ENCODE data around the gene LEF1. TPM values are rescaled to one million over a fixed set of nuclear protein-coding genes. Genes with fewer than 3 reads are reported as not detected.
A peak's percentile ranks its signal among the peaks of the same experiment; 100 is the strongest.

Gene LEF1
- total RNA-seq, 1 donor from 2014 or later: 1.1 TPM

DNA sequence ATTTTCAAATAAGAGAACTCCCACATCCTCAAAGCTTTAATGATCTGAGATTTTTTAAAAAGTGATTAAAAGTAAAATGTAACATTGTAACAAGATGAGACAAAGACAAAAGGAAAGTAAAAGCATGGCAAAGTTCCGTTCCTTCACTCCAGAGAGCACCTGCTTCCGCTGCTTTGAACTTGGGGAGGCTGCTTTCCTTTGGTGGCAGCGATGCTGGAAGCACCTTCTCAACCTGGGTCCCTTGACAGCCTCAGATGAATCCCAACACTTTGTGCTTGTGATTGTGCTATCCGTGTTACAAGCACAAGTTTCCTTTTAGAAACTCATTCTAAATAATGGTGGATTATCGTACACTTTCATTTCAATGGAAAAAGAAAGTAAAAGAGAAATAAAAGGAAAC, 119.3 kb downstream of the LEF1 start:
- no peak overlapping the region for H3K27ac Mint-ChIP-seq
- no peaks in the 10 kb centered on the region for H3K9me3 Mint-ChIP-seq
- intact Hi-C loops (cut with micrococcal nuclease): no loop called here
- TF ChIP-seq, protein P1, sequence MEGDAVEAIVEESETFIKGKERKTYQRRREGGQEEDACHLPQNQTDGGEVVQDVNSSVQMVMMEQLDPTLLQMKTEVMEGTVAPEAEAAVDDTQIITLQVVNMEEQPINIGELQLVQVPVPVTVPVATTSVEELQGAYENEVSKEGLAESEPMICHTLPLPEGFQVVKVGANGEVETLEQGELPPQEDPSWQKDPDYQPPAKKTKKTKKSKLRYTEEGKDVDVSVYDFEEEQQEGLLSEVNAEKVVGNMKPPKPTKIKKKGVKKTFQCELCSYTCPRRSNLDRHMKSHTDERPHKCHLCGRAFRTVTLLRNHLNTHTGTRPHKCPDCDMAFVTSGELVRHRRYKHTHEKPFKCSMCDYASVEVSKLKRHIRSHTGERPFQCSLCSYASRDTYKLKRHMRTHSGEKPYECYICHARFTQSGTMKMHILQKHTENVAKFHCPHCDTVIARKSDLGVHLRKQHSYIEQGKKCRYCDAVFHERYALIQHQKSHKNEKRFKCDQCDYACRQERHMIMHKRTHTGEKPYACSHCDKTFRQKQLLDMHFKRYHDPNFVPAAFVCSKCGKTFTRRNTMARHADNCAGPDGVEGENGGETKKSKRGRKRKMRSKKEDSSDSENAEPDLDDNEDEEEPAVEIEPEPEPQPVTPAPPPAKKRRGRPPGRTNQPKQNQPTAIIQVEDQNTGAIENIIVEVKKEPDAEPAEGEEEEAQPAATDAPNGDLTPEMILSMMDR (IDR thresholded peaks at IDR 0.05): no peak
- ChIA-PET CTCF (interaction anchor here (0.8 kb wide), 1 partner anchor 30 kb away, joined by 3 read pairs; no protein-coding TSS in a partner anchor), POLR2A (no interaction called here)
- H3K36me3 Mint-ChIP-seq (ENCODE audit: low read depth): no peaks in the 10 kb centered on the region
- DNase-seq (no peak), ATAC-seq (ENCODE audit: low read depth) (no peak)
- H3K4me1 Mint-ChIP-seq: no peaks in the 10 kb centered on the region
- H3K27me3 Mint-ChIP-seq: no peaks in the 10 kb centered on the region
- H3K4me3 Mint-ChIP-seq: peak overlapping the region; percentile 63

DNA sequence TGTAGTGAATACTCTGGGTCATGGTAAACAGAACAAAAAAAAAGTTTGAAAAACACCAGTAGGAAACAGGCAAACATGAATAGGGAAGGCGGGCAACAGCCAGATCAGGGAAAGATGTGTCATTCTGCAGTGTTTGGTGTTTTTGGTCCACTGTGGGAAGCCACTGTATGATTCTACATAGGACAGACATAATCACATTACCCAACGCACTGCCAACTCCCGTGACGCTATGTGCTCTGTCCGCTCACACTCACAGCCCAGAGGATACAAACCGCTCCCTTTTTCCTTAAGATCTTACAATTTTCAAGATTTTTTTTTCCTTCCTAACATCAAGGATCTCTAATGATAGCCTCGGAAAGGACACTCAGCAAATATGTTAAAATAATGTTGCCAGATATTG, 119.7 kb downstream of the LEF1 start:
- no peak overlapping the region for H3K4me3 Mint-ChIP-seq
- H3K27ac Mint-ChIP-seq: no peak overlapping the region
- DNase-seq (no peak), ATAC-seq (ENCODE audit: low read depth) (no peak)
- intact Hi-C loops (cut with micrococcal nuclease): no loop called here
- ChIA-PET POLR2A (no interaction called here), CTCF (interaction anchor here (0.8 kb wide), 1 partner anchor 30 kb away, joined by 3 read pairs; no protein-coding TSS in a partner anchor)
- TF ChIP-seq, protein P1 (IDR thresholded peaks at IDR 0.05): no peak
- H3K9me3 Mint-ChIP-seq: no peaks in the 10 kb centered on the region
- H3K27me3 Mint-ChIP-seq: no peaks in the 10 kb centered on the region
- no peaks in the 10 kb centered on the region for H3K4me1 Mint-ChIP-seq
- no peaks in the 10 kb centered on the region for H3K36me3 Mint-ChIP-seq (ENCODE audit: low read depth)

DNA sequence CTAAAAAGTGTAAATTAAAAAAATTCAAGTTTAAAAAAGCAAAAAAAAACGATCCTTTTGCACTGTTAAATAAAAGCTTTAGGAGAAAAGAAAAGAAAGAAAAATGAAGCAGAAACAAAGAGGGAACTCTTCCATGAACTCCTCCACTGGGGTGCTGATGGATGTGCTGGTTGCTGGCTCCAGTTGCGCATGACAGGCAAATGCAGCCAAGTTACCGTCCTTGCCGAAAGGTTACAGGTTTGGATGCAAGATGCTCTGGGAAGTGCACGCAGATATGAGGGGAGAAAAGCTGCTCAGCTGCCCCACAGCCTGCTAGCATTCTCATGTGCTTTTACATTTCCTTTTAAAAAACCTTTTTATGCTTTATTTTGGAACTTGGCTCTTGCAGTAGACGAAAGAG, 120.6 kb downstream of the LEF1 start:
- Mint-ChIP-seq H3K9me3 (no peaks in the 10 kb centered on the region), H3K4me1 (no peaks in the 10 kb centered on the region), H3K27me3 (no peaks in the 10 kb centered on the region), H3K36me3 (ENCODE audit: low read depth) (no peaks in the 10 kb centered on the region), H3K4me3 (no peak overlapping the region), H3K27ac (no peak overlapping the region)
- no peak for DNase-seq
- ChIA-PET POLR2A (no interaction called here), CTCF (no interaction called here)
- ATAC-seq (ENCODE audit: low read depth): no peak
- intact Hi-C loops (cut with micrococcal nuclease): no loop called here
- TF ChIP-seq, protein P1 (IDR thresholded peaks at IDR 0.05): no peak

DNA sequence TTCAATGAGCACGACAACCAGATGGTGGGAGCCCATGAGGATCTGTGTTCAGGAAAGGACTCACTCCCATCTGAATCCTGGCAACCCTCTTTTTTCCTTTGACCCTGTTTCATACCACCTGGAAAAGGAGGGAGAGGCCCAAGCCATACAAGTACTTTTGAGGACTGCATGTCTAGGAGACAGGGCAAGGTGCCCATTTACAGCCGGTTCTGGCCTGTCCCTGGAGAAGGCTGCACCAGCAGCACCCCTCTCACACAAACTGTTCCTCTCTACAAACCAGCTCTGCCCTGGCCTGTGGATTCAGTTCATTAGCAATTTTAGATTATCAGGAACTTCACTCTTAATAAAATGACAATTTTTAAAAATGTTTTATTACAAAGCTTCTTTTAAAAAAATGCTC, 121.5 kb downstream of the LEF1 start:
- no peaks in the 10 kb centered on the region for H3K27me3 Mint-ChIP-seq
- intact Hi-C loops (cut with micrococcal nuclease): no loop called here
- ATAC-seq (ENCODE audit: low read depth) (no peak), DNase-seq (no peak)
- H3K9me3 Mint-ChIP-seq: no peaks in the 10 kb centered on the region
- ChIA-PET CTCF (no interaction called here), POLR2A (no interaction called here)
- TF ChIP-seq, protein P1 (IDR thresholded peaks at IDR 0.05): no peak
- H3K36me3 Mint-ChIP-seq (ENCODE audit: low read depth): no peaks in the 10 kb centered on the region
- H3K27ac Mint-ChIP-seq: no peak overlapping the region
- H3K4me3 Mint-ChIP-seq: no peak overlapping the region
- H3K4me1 Mint-ChIP-seq: no peaks in the 10 kb centered on the region

DNA sequence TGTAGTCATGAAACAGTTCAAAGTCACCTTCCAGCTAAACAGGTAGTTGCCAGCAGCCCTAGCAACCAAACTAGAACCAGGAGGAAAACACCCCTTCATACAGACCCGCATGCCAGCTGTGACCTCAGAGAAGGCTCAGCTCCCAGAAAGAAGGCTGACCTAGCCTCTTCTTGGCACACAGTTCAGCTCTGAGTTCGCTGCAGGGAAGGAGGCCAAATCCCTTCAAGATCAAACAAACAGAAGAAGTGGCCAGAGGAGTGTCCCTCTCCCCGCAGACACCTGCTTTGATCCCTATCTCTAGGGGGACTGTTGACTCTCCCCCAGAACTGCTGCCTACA, 123.1 kb downstream of the LEF1 start:
- intact Hi-C loops (cut with micrococcal nuclease): no loop called here
- Mint-ChIP-seq H3K27me3 (no peaks in the 10 kb centered on the region), H3K4me3 (no peak overlapping the region), H3K27ac (no peak overlapping the region), H3K4me1 (no peaks in the 10 kb centered on the region), H3K9me3 (no peaks in the 10 kb centered on the region), H3K36me3 (ENCODE audit: low read depth) (no peaks in the 10 kb centered on the region)
- no peak for ATAC-seq (ENCODE audit: low read depth)
- TF ChIP-seq, protein P1 (IDR thresholded peaks at IDR 0.05): no peak
- ChIA-PET CTCF (no interaction called here), POLR2A (no interaction called here)
- DNase-seq: no peak
